Measurements from ENCODE around the gene TBC1D5.

The TBC1D5 gene

DNA sequence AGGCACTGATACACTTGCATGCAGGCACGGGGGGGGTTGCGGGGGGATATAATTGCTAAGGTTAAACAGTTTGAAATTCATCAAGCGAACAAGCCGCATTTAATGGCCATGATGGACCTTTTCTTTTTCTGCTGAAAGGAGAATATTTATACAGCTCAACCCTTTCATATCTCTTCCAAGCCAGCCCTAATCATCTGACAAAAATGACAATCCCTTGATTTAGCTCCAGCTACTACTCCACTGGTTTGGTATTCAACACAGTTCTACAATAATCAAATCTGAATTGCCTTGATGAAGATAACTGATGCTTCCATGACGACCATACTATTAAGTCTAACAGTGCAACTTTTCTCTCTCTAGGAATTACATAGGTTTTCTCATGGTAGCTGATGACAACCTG, 482.7 kb downstream of the TBC1D5 start:
- no peak for TF ChIP-seq POLR2AphosphoS5 (IDR thresholded peaks at IDR 0.05; ENCODE audit: low read depth, low read length)
- TF ChIP-seq TAF1 (IDR thresholded peaks at IDR 0.05; ENCODE audit: borderline replicate concordance, insufficient read depth, low read length): no peak
- TF ChIP-seq SIN3A (IDR thresholded peaks at IDR 0.05; ENCODE audit: borderline replicate concordance, insufficient read depth, low read length): no peak
- TF ChIP-seq, protein P1, sequence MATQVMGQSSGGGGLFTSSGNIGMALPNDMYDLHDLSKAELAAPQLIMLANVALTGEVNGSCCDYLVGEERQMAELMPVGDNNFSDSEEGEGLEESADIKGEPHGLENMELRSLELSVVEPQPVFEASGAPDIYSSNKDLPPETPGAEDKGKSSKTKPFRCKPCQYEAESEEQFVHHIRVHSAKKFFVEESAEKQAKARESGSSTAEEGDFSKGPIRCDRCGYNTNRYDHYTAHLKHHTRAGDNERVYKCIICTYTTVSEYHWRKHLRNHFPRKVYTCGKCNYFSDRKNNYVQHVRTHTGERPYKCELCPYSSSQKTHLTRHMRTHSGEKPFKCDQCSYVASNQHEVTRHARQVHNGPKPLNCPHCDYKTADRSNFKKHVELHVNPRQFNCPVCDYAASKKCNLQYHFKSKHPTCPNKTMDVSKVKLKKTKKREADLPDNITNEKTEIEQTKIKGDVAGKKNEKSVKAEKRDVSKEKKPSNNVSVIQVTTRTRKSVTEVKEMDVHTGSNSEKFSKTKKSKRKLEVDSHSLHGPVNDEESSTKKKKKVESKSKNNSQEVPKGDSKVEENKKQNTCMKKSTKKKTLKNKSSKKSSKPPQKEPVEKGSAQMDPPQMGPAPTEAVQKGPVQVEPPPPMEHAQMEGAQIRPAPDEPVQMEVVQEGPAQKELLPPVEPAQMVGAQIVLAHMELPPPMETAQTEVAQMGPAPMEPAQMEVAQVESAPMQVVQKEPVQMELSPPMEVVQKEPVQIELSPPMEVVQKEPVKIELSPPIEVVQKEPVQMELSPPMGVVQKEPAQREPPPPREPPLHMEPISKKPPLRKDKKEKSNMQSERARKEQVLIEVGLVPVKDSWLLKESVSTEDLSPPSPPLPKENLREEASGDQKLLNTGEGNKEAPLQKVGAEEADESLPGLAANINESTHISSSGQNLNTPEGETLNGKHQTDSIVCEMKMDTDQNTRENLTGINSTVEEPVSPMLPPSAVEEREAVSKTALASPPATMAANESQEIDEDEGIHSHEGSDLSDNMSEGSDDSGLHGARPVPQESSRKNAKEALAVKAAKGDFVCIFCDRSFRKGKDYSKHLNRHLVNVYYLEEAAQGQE (IDR thresholded peaks at IDR 0.05; ENCODE audit: insufficient read depth in 1 of 2, low read depth in 2 of 2, low read length in 2 of 2): no peak
- TF ChIP-seq FOXP2 (optimal IDR thresholded peaks at IDR 0.05; ENCODE audit: borderline replicate concordance, extremely low read depth, extremely low read length, insufficient read depth): no peak

DNA sequence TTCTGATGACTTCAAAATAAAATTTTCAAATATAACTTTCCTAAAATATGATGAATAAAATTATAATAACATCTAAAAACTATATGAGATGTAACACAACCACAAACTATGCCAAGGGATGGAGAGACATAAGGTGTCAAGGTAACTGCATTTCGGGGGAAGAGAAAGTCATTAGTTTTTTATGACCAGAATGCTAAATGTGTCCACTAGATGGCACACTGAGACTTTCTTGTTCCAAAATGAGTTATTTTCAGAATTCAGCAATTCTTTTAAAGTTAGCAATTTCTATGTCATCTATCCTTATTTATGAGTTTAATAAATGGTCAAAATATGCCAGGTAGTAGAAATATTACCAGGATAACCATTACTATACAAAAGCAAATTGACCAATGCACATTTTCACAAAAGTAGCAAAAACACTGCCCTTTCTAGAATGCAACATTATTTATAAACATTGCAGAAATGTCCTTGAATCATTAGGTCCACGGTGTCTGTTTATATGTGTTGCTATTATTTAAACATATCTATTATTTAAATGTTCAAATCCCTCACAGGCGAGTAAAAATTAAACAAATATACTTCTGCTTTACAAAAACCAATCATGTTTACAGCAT, 483.5 kb downstream of the TBC1D5 start:
- no peak for TF ChIP-seq POLR2AphosphoS5 (IDR thresholded peaks at IDR 0.05; ENCODE audit: low read depth, low read length)
- no peak for TF ChIP-seq SIN3A (IDR thresholded peaks at IDR 0.05; ENCODE audit: borderline replicate concordance, insufficient read depth, low read length)
- no peak for TF ChIP-seq FOXP2 (optimal IDR thresholded peaks at IDR 0.05; ENCODE audit: borderline replicate concordance, extremely low read depth, extremely low read length, insufficient read depth)
- TF ChIP-seq, protein P1 (IDR thresholded peaks at IDR 0.05; ENCODE audit: insufficient read depth in 1 of 2, low read depth in 2 of 2, low read length in 2 of 2): no peak
- no peak for TF ChIP-seq TAF1 (IDR thresholded peaks at IDR 0.05; ENCODE audit: borderline replicate concordance, insufficient read depth, low read length)

DNA sequence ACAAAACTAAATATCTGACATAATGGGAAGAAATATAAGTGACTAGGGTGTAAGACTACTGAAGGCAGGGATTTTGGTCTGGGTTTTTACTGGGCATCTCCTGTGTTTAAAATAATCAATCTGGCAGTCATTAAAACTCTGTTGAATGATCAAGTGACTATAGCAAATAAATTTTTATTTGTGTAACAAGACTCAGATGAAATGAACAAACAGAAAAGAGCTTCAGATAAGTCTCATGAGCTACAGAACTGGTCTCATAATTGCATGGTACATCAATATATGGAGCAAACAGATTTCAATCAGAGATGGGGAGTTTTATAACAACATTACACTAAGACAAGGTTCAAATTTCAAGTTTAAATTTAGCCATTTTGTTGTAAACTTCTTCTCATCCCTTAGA, 485.2 kb downstream of the TBC1D5 start:
- TF ChIP-seq POLR2AphosphoS5 (IDR thresholded peaks at IDR 0.05; ENCODE audit: low read depth, low read length) (no peak), TAF1 (IDR thresholded peaks at IDR 0.05; ENCODE audit: borderline replicate concordance, insufficient read depth, low read length) (no peak), SIN3A (IDR thresholded peaks at IDR 0.05; ENCODE audit: borderline replicate concordance, insufficient read depth, low read length) (no peak), FOXP2 (optimal IDR thresholded peaks at IDR 0.05; ENCODE audit: borderline replicate concordance, extremely low read depth, extremely low read length, insufficient read depth) (no peak)
- TF ChIP-seq, protein P1 (IDR thresholded peaks at IDR 0.05; ENCODE audit: insufficient read depth in 1 of 2, low read depth in 2 of 2, low read length in 2 of 2): no peak

DNA sequence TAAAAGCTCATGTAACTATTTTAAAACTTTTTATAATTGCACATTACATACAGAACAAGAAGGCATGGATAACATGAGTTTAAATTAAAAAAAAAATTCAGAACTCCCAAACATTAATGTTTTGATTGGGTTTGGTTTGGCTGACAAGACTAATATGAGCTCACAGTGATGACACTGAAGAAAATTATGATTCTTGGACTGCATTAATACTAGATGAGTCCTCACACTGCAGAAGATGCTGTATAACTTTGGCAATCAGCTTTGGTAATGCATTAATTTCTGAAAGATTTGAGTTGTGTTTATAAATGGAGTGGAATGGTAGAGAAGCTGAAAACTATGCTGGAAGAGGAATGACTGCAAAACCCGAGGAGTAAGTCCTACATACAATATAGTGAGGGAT, 498.8 kb downstream of the TBC1D5 start:
- TF ChIP-seq, protein P1 (IDR thresholded peaks at IDR 0.05; ENCODE audit: insufficient read depth in 1 of 2, low read depth in 2 of 2, low read length in 2 of 2): no peak
- TF ChIP-seq SIN3A (IDR thresholded peaks at IDR 0.05; ENCODE audit: borderline replicate concordance, insufficient read depth, low read length) (no peak), TAF1 (IDR thresholded peaks at IDR 0.05; ENCODE audit: borderline replicate concordance, insufficient read depth, low read length) (no peak), POLR2AphosphoS5 (IDR thresholded peaks at IDR 0.05; ENCODE audit: low read depth, low read length) (no peak), FOXP2 (optimal IDR thresholded peaks at IDR 0.05; ENCODE audit: borderline replicate concordance, extremely low read depth, extremely low read length, insufficient read depth) (no peak)

Data from PFSK-1 (cell line).